Germinal center (tissue), 1 donor: ENCODE measurements around the gene PRKN.

Experiments
- DNase-seq: peaks from one replicate; pipeline ENCODE4 v3.0.0; 2012; ENCODE audit warnings: mixed read lengths, low spot score

PRKN gene

GRCh38 chr6:161303628-161304340 lies 1423.8 kb downstream of the PRKN start:
- no peak for DNase-seq

GRCh38 chr6:161302949-161303348 lies 1424.6 kb downstream of the PRKN start:
- no peak for DNase-seq

- no peak for DNase-seq
Observed at GRCh38 chr6:161301338-161301737, 1426.2 kb downstream of the PRKN start.

GRCh38 chr6:161300823-161301222 lies 1426.7 kb downstream of the PRKN start:
- no peak for DNase-seq

GRCh38 chr6:161299726-161300125 lies 1427.8 kb downstream of the PRKN start:
- DNase-seq: no peak
